Measurements from ENCODE around the gene OXT.

DNA sequence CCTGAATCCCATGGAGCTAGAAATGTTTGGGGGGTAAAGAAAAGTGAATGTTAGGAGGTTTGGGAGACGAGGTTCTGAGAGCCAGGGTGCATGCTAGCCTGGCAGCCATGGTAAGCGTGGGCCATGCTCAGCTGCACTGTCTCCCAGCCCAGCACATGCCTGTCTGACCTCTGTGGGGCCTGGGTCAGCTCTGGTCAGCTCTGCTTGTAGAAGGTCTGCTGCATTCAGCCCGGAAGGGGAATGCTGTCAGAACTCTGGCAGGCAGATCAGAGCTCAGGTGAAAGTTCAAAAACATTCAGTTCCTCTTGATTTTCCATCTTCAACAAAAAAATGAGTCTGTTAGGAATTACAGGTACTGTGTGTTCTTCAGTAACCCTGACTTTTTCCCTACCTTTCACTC lies 33.8 kb upstream of the OXT start:
- no peak for TF ChIP-seq POLR2A (IDR thresholded peaks at IDR 0.05; ENCODE audit: low read length)
- no peak for TF ChIP-seq GATA1 (IDR thresholded peaks at IDR 0.05; ENCODE audit: low read depth, low read length)

All from erythroblast (primary cell).